Natural killer cell treated with Interleukin-12 subunit alpha and Interleukin-12 subunit beta and Interleukin-15 and Interleukin-18, amount 100 ng/mL, for 72 hours (primary cell): ENCODE data around the gene FLG2. TPM values are rescaled to one million over a fixed set of nuclear protein-coding genes. Genes with fewer than 3 reads are reported as not detected.

ENCODE experiments used
- ATAC-seq, 2 donors: fragments of 150-1000 bp; cut with Tn5 transposase in 1 of 2; sonication (Bioruptor Pico), chemical (Tn5 transposase) in 1 of 2; 2 replicates each; pipeline ENCODE4 v1.10.0; 2021
- DNase-seq: peaks from one replicate; pipeline ENCODE4 v3.0.0; 2022; ENCODE audit warnings: low spot score
- H3K27ac Mint-ChIP-seq, 2 donors: 1 replicate in 1 of 2; 2 replicates in 1 of 2; pipeline ENCODE4 v1.8.0; 2022; ENCODE audit warnings: mixed read lengths in 2 of 2, mild to moderate bottlenecking in 1 of 2, moderate library complexity in 1 of 2
- H3K27me3 Mint-ChIP-seq, 2 donors: 1 replicate in 1 of 2; 2 replicates in 1 of 2; pipeline ENCODE4 v1.8.0; 2022; ENCODE audit warnings: mixed read lengths in 2 of 2
- H3K36me3 Mint-ChIP-seq: one replicate; pipeline ENCODE4 v1.8.0; 2022; ENCODE audit warnings: mixed read lengths
- H3K4me1 Mint-ChIP-seq, 2 donors: 1 replicate in 1 of 2; 2 replicates in 1 of 2; pipeline ENCODE4 v1.8.0; 2022; ENCODE audit warnings: low read depth in 2 of 2, mixed read lengths in 2 of 2, mild to moderate bottlenecking in 1 of 2
- H3K4me3 Mint-ChIP-seq: one replicate; pipeline ENCODE4 v1.8.0; 2022; ENCODE audit warnings: mixed read lengths
- H3K9me3 Mint-ChIP-seq: 2 replicates; pipeline ENCODE4 v1.8.0; 2022; ENCODE audit warnings: mixed read lengths
- total RNA-seq, 2 donors: library from RNA; stranded (reverse); gene quantifications; one replicate each; pipeline ENCODE4 v1.2.3, GENCODE V29; 2022

FLG2 gene
- total RNA-seq = not detected

- H3K27me3 Mint-ChIP-seq = peaks cover 10 to 15% of the 10 kb centered on the region in 2 donors
- DNase-seq (no peak), ATAC-seq (no peak)
- no peak within 1 kb of the TSS for H3K4me3 Mint-ChIP-seq
- peaks cover 3% of the 10 kb centered on the region for H3K9me3 Mint-ChIP-seq
- no peaks in the 10 kb centered on the region for H3K4me1 Mint-ChIP-seq
- H3K36me3 Mint-ChIP-seq = peaks cover 5% of the 10 kb centered on the region
- H3K27ac Mint-ChIP-seq = no peak within 1 kb of the TSS
Measured at GRCh38 chr1:152359906-152360305, at the start of gene FLG2. TSS of gene FLG2 (minus strand) at chr1:152360006. CDS start at chr1:152358884, 1,122 bp downstream.

- DNase-seq (no peak), ATAC-seq (no peak)
- Mint-ChIP-seq H3K4me1 (no peaks in the 10 kb centered on the region), H3K27me3 (peaks cover 30 to 46% of the 10 kb centered on the region in 2 donors), H3K36me3 (no peaks in the 10 kb centered on the region), H3K9me3 (no peaks in the 10 kb centered on the region), H3K27ac (no peak overlapping the region), H3K4me3 (no peak overlapping the region)
Measured at GRCh38 chr1:152408664-152409063, 48.9 kb upstream of the FLG2 start.

GRCh38 chr1:152398812-152399698 lies 39.2 kb upstream of the FLG2 start:
- no peak for DNase-seq
- H3K27me3 Mint-ChIP-seq = peaks cover 13 to 33% of the 10 kb centered on the region in 2 donors
- no peaks in the 10 kb centered on the region for H3K9me3 Mint-ChIP-seq
- no peaks in the 10 kb centered on the region for H3K36me3 Mint-ChIP-seq
- H3K4me1 Mint-ChIP-seq = no peaks in the 10 kb centered on the region
- ATAC-seq = peak; percentile 46 to 52
- no peak overlapping the region for H3K4me3 Mint-ChIP-seq
- no peak overlapping the region for H3K27ac Mint-ChIP-seq

- DNase-seq (no peak), ATAC-seq (no peak)
- no peaks in the 10 kb centered on the region for H3K36me3 Mint-ChIP-seq
- no peak overlapping the region for H3K27ac Mint-ChIP-seq
- H3K27me3 Mint-ChIP-seq = peaks cover 20 to 41% of the 10 kb centered on the region in 2 donors
- no peak overlapping the region for H3K4me3 Mint-ChIP-seq
- H3K4me1 Mint-ChIP-seq = no peaks in the 10 kb centered on the region
- H3K9me3 Mint-ChIP-seq = no peaks in the 10 kb centered on the region
Measured at GRCh38 chr1:152397474-152397873, 37.7 kb upstream of the FLG2 start.

GRCh38 chr1:152394151-152394550 lies 34.3 kb upstream of the FLG2 start:
- H3K27me3 Mint-ChIP-seq = peaks cover 37 to 63% of the 10 kb centered on the region in 2 donors
- H3K4me3 Mint-ChIP-seq = no peak overlapping the region
- H3K27ac Mint-ChIP-seq = no peak overlapping the region
- H3K36me3 Mint-ChIP-seq = no peaks in the 10 kb centered on the region
- no peaks in the 10 kb centered on the region for H3K9me3 Mint-ChIP-seq
- ATAC-seq (no peak), DNase-seq (no peak)
- H3K4me1 Mint-ChIP-seq = no peaks in the 10 kb centered on the region

GRCh38 chr1:152392909-152393308 lies 33.1 kb upstream of the FLG2 start:
- peaks cover 44 to 75% of the 10 kb centered on the region in 2 donors for H3K27me3 Mint-ChIP-seq
- ATAC-seq (no peak), DNase-seq (no peak)
- H3K27ac Mint-ChIP-seq = no peak overlapping the region
- no peak overlapping the region for H3K4me3 Mint-ChIP-seq
- H3K4me1 Mint-ChIP-seq = no peaks in the 10 kb centered on the region
- H3K36me3 Mint-ChIP-seq = no peaks in the 10 kb centered on the region
- no peaks in the 10 kb centered on the region for H3K9me3 Mint-ChIP-seq

GRCh38 chr1:152388889-152389288 lies 29.1 kb upstream of the FLG2 start:
- Mint-ChIP-seq H3K4me1 (no peaks in the 10 kb centered on the region), H3K36me3 (no peaks in the 10 kb centered on the region), H3K27ac (no peak overlapping the region), H3K9me3 (no peaks in the 10 kb centered on the region), H3K27me3 (peaks cover 43 to 68% of the 10 kb centered on the region in 2 donors), H3K4me3 (no peak overlapping the region)
- no peak for DNase-seq
- ATAC-seq = no peak

GRCh38 chr1:152386940-152387339 lies 27.1 kb upstream of the FLG2 start:
- DNase-seq (no peak), ATAC-seq (no peak)
- Mint-ChIP-seq H3K9me3 (no peaks in the 10 kb centered on the region), H3K27ac (no peak overlapping the region), H3K36me3 (no peaks in the 10 kb centered on the region), H3K4me3 (no peak overlapping the region), H3K4me1 (no peaks in the 10 kb centered on the region), H3K27me3 (peaks cover 41 to 48% of the 10 kb centered on the region in 2 donors)

- DNase-seq = no peak
- Mint-ChIP-seq H3K27ac (no peak overlapping the region), H3K4me1 (no peaks in the 10 kb centered on the region), H3K36me3 (no peaks in the 10 kb centered on the region), H3K9me3 (no peaks in the 10 kb centered on the region), H3K27me3 (peaks cover 4 to 28% of the 10 kb centered on the region in 2 donors), H3K4me3 (no peak overlapping the region)
- ATAC-seq = no peak
Measured at GRCh38 chr1:152380932-152381331, 21.1 kb upstream of the FLG2 start.

GRCh38 chr1:152374451-152374850 lies 14.6 kb upstream of the FLG2 start:
- H3K27me3 Mint-ChIP-seq = peaks cover 19 to 24% of the 10 kb centered on the region in 2 donors
- no peak overlapping the region for H3K27ac Mint-ChIP-seq
- no peaks in the 10 kb centered on the region for H3K4me1 Mint-ChIP-seq
- H3K4me3 Mint-ChIP-seq = no peak overlapping the region
- H3K9me3 Mint-ChIP-seq = no peaks in the 10 kb centered on the region
- ATAC-seq (no peak), DNase-seq (no peak)
- peaks cover 2% of the 10 kb centered on the region for H3K36me3 Mint-ChIP-seq

GRCh38 chr1:152372672-152373071 lies 12.9 kb upstream of the FLG2 start:
- no peaks in the 10 kb centered on the region for H3K4me1 Mint-ChIP-seq
- H3K36me3 Mint-ChIP-seq = peaks cover 6% of the 10 kb centered on the region
- peaks cover 7% of the 10 kb centered on the region for H3K9me3 Mint-ChIP-seq
- no peak overlapping the region for H3K4me3 Mint-ChIP-seq
- ATAC-seq (no peak), DNase-seq (no peak)
- H3K27ac Mint-ChIP-seq = no peak overlapping the region
- H3K27me3 Mint-ChIP-seq = peaks cover 20 to 26% of the 10 kb centered on the region in 2 donors

GRCh38 chr1:152367436-152367835 lies 7.6 kb upstream of the FLG2 start:
- ATAC-seq (no peak), DNase-seq (no peak)
- Mint-ChIP-seq H3K4me3 (no peak overlapping the region), H3K9me3 (peaks cover 7% of the 10 kb centered on the region), H3K27ac (no peak overlapping the region), H3K27me3 (peaks cover 12 to 33% of the 10 kb centered on the region in 2 donors), H3K36me3 (peaks cover 6% of the 10 kb centered on the region), H3K4me1 (no peaks in the 10 kb centered on the region)

- no peak overlapping the region for H3K27ac Mint-ChIP-seq
- no peak overlapping the region for H3K4me3 Mint-ChIP-seq
- peaks cover 14 to 22% of the 10 kb centered on the region in 2 donors for H3K27me3 Mint-ChIP-seq
- H3K36me3 Mint-ChIP-seq = peaks cover 5% of the 10 kb centered on the region
- no peak for ATAC-seq
- DNase-seq = no peak
- no peaks in the 10 kb centered on the region for H3K4me1 Mint-ChIP-seq
- peaks cover 3% of the 10 kb centered on the region for H3K9me3 Mint-ChIP-seq
Measured at GRCh38 chr1:152356736-152357135, 3.1 kb downstream of the FLG2 start.

- no peak for DNase-seq
- H3K27ac Mint-ChIP-seq = no peak overlapping the region
- no peaks in the 10 kb centered on the region for H3K4me1 Mint-ChIP-seq
- peaks cover 13 to 16% of the 10 kb centered on the region in 2 donors for H3K27me3 Mint-ChIP-seq
- ATAC-seq = no peak
- H3K36me3 Mint-ChIP-seq = no peaks in the 10 kb centered on the region
- H3K4me3 Mint-ChIP-seq = no peak overlapping the region
- H3K9me3 Mint-ChIP-seq = no peaks in the 10 kb centered on the region
Measured at GRCh38 chr1:152349611-152350010, 10.2 kb downstream of the FLG2 start.
